HepG2 (cell line): ENCODE results near the gene ING5. TPM values are rescaled to one million over a fixed set of nuclear protein-coding genes. Genes with fewer than 3 reads are reported as not detected.

ENCODE experiments used
- ARNT2 ChIP-seq: sonication (generic); formaldehyde crosslinking; IDR thresholded peaks from 2 replicates; pipeline ENCODE4 v1.8.0; 2022; ENCODE audit warnings: mild to moderate bottlenecking, low read depth, missing genetic modification reagents, moderate library complexity
- CREB1 ChIP-seq, 2 experiments: fragments of 450-650 bp in 1 of 2; IDR thresholded peaks; 2 replicates each; pipeline ENCODE4 v1.6.1; 2016 to 2017; ENCODE audit warnings: control low read depth in 1 of 2, mild to moderate bottlenecking in 1 of 2, missing compliant biosample characterization in 1 of 2, missing genetic modification characterization in 1 of 2
- FOSL2 ChIP-seq: sonication (generic); formaldehyde crosslinking; IDR thresholded peaks from 2 replicates; pipeline ENCODE4 v1.4.0; 2020; ENCODE audit warnings: missing genetic modification reagents
- FOXO4 ChIP-seq: sonication (generic); formaldehyde crosslinking; conservative IDR thresholded peaks from 2 replicates; pipeline ENCODE4 v1.8.1; 2023; ENCODE audit warnings: missing genetic modification reagents
- FUBP1 ChIP-seq: sonication (generic); formaldehyde crosslinking; IDR thresholded peaks from 2 replicates; pipeline ENCODE4 v1.5.1; 2020; ENCODE audit warnings: missing genetic modification reagents, mild to moderate bottlenecking, borderline replicate concordance
- HES4 ChIP-seq: sonication (generic); formaldehyde crosslinking; IDR thresholded peaks from 2 replicates; pipeline ENCODE4 v1.9.0; 2021; ENCODE audit warnings: mild to moderate bottlenecking, missing genetic modification reagents, borderline replicate concordance
- IRF1 ChIP-seq: sonication (generic); formaldehyde crosslinking; IDR thresholded peaks from 2 replicates; pipeline ENCODE4 v1.4.0; 2020; ENCODE audit warnings: low read depth, mild to moderate bottlenecking, missing genetic modification reagents
- KLF6 ChIP-seq: IDR thresholded peaks from 2 replicates; pipeline ENCODE4 v1.8.0; 2016; ENCODE audit warnings: missing biosample characterization, missing genetic modification reagents
- KMT2B ChIP-seq: IDR thresholded peaks from 2 replicates; pipeline ENCODE4 v1.6.1; 2016; ENCODE audit warnings: missing genetic modification reagents, missing compliant biosample characterization
- MYC ChIP-seq: sonication (generic); formaldehyde crosslinking; IDR thresholded peaks from 2 replicates; pipeline ENCODE4 v1.9.0; 2021; ENCODE audit warnings: missing genetic modification reagents, borderline replicate concordance
- SP5 ChIP-seq: IDR thresholded peaks from 2 replicates; pipeline ENCODE4 v1.6.1; 2016; ENCODE audit warnings: low read depth, borderline replicate concordance
- ZBTB10 ChIP-seq: sonication (generic); formaldehyde crosslinking; IDR thresholded peaks from 2 replicates; pipeline ENCODE4 v1.4.0; 2020; ENCODE audit warnings: missing genetic modification reagents, borderline replicate concordance
- ZNF264 ChIP-seq: sonication (generic); formaldehyde crosslinking; IDR thresholded peaks from 2 replicates; pipeline ENCODE4 v1.4.0; 2020; ENCODE audit warnings: missing genetic modification reagents
- ZNF331 ChIP-seq: sonication (generic); formaldehyde crosslinking; IDR thresholded peaks from 2 replicates; pipeline ENCODE4 v1.4.0; 2020; ENCODE audit warnings: missing genetic modification reagents
- ZNF335 ChIP-seq: sonication (generic); formaldehyde crosslinking; IDR thresholded peaks from 2 replicates; pipeline ENCODE4 v1.4.0; 2020; ENCODE audit warnings: missing genetic modification reagents
- ZNF354B ChIP-seq: sonication (generic); formaldehyde crosslinking; IDR thresholded peaks from 2 replicates; pipeline ENCODE4 v1.8.0; 2022; ENCODE audit warnings: mild to moderate bottlenecking, missing genetic modification reagents
- ZNF431 ChIP-seq: sonication (generic); formaldehyde crosslinking; IDR thresholded peaks from 2 replicates; pipeline ENCODE4 v1.9.0; 2022; ENCODE audit warnings: missing genetic modification reagents, low read depth, mild to moderate bottlenecking, borderline replicate concordance
- ZNF703 ChIP-seq: sonication (generic); formaldehyde crosslinking; IDR thresholded peaks from 2 replicates; pipeline ENCODE4 v1.5.1; 2020; ENCODE audit warnings: missing genetic modification reagents, mild to moderate bottlenecking, moderate library complexity, borderline replicate concordance
- ZNF766 ChIP-seq: sonication (generic); formaldehyde crosslinking; IDR thresholded peaks from 2 replicates; pipeline ENCODE4 v1.5.0; 2020; ENCODE audit warnings: missing genetic modification reagents, borderline replicate concordance
- ZSCAN9 ChIP-seq: IDR thresholded peaks from 2 replicates; pipeline ENCODE4 v1.6.1; 2016; ENCODE audit warnings: borderline replicate concordance
- polyA plus RNA-seq, 8 experiments: library from polyadenylated mRNA; depleted of rRNA in 3 of 8; stranded (reverse) in 7 of 8; unstranded in 1 of 8; fragments of >200 nt; fragmentation: Illumina TruSeq in 4 of 8; extraction: Trizol in 4 of 8; gene quantifications; 2 replicates each; pipeline versions ENCODE4 v1.2.1 to v1.2.3, GENCODE V29; 2011 to 2016; ENCODE audit warnings: low read depth in 4 of 8, missing spikeins in 1 of 8, mixed read lengths in 1 of 8; ENCODE audit not compliant: insufficient read depth in 1 of 8
- total RNA-seq, 5 experiments: library from RNA; depleted of rRNA; stranded (reverse); fragments of >200 nt; fragmentation: Illumina TruSeq; extraction: Trizol; gene quantifications; 2 replicates each; pipeline ENCODE4 v1.2.3, GENCODE V29; 2016; ENCODE audit warnings: low read depth in 1 of 5

The ING5 gene
- total and polyA plus RNA-seq, 2 of the 13 experiments (the other 11 are each of a cell fraction or from before 2014, with no cell fraction given): 61.9 to 71.9 TPM

GRCh38 chr2:241774419-241775222 is 72.8 kb downstream of the ING5 start (continued):
- TF ChIP-seq ZBTB10 (CRISPR knock-in tag): peak; percentile 96
- TF ChIP-seq SP5: peak; percentile 24; the same call in 1 of the 2 replicates
- TF ChIP-seq CREB1 (IDR thresholded peaks at IDR 0.05): no peak
- no peak for TF ChIP-seq CREB1 (CRISPR knock-in tag; IDR thresholded peaks at IDR 0.05)
- no peak for TF ChIP-seq FUBP1
- peak; percentile 74 for TF ChIP-seq FOSL2 (CRISPR knock-in tag)
- TF ChIP-seq FOXO4 (CRISPR knock-in tag): no peak
- TF ChIP-seq MYC: peak; percentile 75
- no peak; the same call in 1 of the 2 replicates for TF ChIP-seq ZNF703 (CRISPR knock-in tag)
- TF ChIP-seq ZNF766: peak; percentile 41; the same call in 1 of the 2 replicates
- TF ChIP-seq KLF6: peak; percentile 24
- TF ChIP-seq ZNF335 (CRISPR knock-in tag): peak; percentile 38; the same call in 1 of the 2 replicates
- no peak; the same call in 1 of the 2 replicates for TF ChIP-seq ZNF431 (CRISPR knock-in tag)
- 0 out of 2 replicates have a peak, but pooled peaks have one; percentile 27 for TF ChIP-seq HES4 (CRISPR knock-in tag)
- TF ChIP-seq ZNF354B (CRISPR knock-in tag): no peak; the same call in 1 of the 2 replicates
- TF ChIP-seq ZNF331 (CRISPR knock-in tag): peak; percentile 30; the same call in 1 of the 2 replicates
- no peak for TF ChIP-seq IRF1 (CRISPR knock-in tag)
- 0 out of 2 replicates have a peak, but pooled peaks have one; percentile 50 for TF ChIP-seq ZNF264
- TF ChIP-seq KMT2B (CRISPR knock-in tag): no peak
- peak; percentile 93 for TF ChIP-seq ARNT2
- TF ChIP-seq ZSCAN9 (CRISPR knock-in tag): no peak
